GM21619 (cell line): ENCODE measurements around the gene SPDYE2.
"Not testable (repeated sequence)": the region's sequence is repeated elsewhere in the genome, so short reads cannot be mapped to it uniquely, and the experiment has no call there.

Experiments
- ATAC-seq: cut with Tn5 transposase; IDR thresholded peaks from one replicate; pipeline ENCODE4 v1.9.1; 2021; ENCODE audit not compliant: unreplicated experiment

Gene SPDYE2

DNA sequence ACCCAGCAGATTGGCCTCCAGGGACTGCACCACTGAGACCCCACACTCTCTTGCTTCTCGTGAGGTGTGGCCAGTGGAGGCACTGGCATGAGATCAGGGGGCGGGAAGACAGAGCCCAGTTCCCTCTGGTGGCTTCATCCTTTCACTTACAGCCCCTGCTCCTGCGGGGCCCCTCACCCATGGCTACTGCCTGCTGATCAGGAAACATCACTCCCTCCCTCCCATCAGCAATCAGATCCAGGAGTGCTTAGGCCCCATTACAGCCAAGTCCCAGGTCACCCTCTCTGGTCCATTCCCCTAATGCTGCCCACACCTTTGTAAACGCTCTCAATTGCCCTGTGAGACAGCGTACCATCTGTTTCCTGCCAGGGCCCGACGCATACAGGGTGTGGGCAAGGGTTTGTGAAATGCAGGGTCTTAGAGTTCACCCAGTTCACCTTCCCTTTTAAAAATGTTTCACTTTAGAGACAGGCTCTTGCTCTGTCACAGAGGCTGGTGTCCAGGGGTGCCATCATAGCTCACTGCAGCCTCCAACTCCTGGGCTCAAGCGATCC lies 15.9 kb upstream of the SPDYE2 start:
- ATAC-seq = not testable (repeated sequence)

DNA sequence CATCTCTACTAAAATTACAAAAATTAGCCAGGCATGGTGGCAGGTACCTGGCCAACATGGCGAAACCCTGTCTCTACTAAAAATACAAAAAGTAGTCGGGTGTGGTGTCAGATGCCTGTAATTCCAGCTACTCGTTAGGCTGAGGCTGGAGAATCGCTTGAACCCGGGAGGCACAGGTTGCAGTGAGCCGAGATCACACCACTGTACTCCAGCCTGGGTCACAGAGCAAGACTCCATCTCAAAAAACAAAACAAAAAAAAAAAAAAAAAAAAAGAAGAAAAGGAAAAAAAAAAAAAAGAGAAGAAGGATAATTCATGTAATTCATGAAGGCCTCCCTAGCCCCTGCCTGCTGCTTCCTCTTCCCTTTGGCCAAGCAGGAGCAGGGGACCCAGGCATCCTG lies 10.4 kb upstream of the SPDYE2 start:
- ATAC-seq = not testable (repeated sequence)

DNA sequence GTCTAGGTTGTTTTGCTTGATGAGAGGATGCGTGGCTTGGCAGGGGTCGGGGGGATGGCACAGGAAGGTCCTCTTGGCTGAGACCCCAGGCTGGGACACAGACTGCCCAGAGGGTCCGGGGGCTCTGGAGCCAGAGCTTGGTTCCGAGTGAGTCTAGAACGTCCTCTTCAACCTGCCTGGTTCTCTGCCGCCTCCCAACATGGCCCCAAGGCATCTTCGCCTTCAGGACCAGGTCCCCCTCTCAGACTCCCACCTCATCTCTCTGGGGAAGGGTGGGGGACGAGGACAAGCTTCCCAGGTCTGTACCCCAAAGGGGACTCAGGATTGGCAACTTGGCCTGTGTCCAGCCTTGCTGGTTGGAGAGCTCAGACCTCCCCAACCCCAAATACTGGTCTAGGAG lies 8.9 kb upstream of the SPDYE2 start:
- not testable (repeated sequence) for ATAC-seq

DNA sequence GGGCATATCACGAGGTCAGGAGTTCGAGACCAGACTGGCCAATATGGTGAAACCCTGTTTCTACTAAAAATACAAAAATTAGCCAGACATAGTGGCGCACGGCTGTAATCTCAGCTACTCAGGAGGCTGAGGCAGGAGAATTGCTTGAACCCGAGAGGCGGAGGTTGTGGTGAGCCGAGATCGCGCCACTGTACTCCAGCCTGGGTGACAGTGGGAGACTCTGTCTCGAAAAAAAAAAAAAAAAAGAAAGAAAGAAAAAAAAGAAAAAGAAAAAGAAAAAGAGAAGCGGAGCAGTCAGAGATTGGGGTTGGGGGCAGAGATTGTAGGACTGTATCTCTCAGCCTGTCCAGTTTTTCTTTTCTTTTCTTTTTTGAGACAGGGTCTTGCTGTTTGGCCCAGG lies 8.3 kb upstream of the SPDYE2 start:
- ATAC-seq = not testable (repeated sequence)

GRCh38 chr7:102543596-102543995 lies 7.4 kb upstream of the SPDYE2 start, which contains the start of gene UPK3BL2:
Gene UPK3BL2, minus strand, starts transcription at chr7:102543696. Its CDS starts 60 bp downstream, at chr7:102543636.
- ATAC-seq = not testable (repeated sequence)

DNA sequence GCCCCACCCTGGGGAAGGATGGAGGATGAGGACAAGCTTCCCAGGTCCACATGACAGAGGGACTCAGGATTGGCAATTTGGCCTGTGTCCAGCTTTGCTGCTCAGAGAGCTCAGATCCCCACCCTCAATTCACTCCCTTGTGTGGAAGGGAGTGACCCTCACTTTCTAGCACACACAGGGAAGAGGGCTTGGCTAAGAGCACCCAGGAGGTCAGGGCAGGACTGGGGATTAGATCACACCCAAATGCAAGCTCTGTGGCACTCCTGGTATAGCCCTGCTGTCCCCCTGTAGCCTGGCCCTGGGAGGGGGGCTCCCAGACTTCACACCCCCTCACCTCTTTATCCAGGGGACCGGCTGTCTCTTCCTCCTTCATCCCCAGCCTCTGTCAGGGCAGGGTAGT lies 6.7 kb upstream of the SPDYE2 start:
- ATAC-seq = not testable (repeated sequence)

DNA sequence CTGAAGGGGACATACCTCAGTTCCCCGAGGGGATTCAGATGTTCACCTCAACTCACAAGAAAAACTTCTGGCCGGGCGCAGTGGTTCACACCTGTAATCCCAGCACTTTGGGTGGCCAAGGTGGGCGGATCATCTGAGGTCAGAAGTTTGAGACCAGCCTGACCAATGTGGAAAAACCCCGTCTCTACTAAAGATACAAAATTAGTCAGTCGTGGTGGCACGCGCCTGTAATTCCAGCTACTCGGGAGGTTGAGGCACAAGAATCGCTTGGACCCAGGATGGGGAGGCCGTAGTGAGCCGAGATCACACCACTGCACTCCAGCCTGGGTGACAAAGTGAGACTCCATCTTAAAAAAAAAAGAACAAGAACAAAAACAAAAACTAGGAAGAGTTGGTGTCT lies 5.7 kb upstream of the SPDYE2 start:
- not testable (repeated sequence) for ATAC-seq

DNA sequence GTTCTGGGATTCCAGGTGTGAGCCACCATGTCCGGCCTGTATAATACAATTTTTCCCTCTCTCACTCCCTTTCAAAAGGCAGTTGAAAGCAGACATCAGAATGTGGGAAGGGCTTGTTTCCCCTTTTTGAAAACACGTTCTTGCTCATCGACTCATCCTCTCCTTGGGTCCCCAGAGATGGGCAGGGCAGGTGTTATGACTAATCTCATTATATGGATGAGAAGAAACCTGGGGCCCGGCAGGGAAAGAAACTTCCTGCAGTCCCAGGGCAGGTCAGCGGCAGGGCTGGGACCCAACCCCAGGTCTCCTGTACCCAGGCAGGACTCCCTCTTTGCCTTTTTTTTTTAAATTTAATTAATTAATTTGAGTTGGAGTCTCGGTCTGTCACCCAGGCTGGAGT lies 4.7 kb upstream of the SPDYE2 start:
- peak; percentile 70 for ATAC-seq

- not testable (repeated sequence) for ATAC-seq
These were observed 17.6 kb downstream of the SPDYE2 start for GRCh38 chr7:102568620-102569019.

GRCh38 chr7:102572261-102573239 lies 21.5 kb downstream of the SPDYE2 start, which contains the start of gene POLR2J3:
Gene POLR2J3, minus strand, starts transcription at chr7:102572583. Its CDS starts 62 bp downstream, at chr7:102572521.
- ATAC-seq = peak; percentile 90

DNA sequence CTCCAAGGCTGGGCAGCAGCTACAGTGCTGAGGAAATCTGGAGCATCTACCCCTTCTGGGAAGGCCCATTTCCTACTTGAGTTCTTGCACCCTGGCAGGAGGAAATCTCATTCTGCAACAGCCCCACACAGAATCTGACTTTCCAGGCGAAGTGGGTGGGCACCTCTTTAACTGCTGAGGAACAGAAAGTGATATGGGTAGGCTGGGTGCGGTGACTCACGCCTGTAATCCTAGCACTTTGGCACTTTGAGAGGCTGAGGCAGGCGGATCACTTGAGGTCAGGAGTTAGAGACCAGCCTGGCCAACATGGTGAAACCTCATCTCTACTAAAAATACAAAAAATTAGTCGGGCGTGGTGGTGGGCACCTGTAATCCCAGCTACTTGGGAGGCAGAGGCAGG lies 23.6 kb downstream of the SPDYE2 start:
- ATAC-seq = not testable (repeated sequence)

- ATAC-seq = not testable (repeated sequence)
These were observed 25.3 kb downstream of the SPDYE2 start for GRCh38 chr7:102576363-102576762.

GRCh38 chr7:102577315-102578240 lies 26.6 kb downstream of the SPDYE2 start:
- ATAC-seq = not testable (repeated sequence)

DNA sequence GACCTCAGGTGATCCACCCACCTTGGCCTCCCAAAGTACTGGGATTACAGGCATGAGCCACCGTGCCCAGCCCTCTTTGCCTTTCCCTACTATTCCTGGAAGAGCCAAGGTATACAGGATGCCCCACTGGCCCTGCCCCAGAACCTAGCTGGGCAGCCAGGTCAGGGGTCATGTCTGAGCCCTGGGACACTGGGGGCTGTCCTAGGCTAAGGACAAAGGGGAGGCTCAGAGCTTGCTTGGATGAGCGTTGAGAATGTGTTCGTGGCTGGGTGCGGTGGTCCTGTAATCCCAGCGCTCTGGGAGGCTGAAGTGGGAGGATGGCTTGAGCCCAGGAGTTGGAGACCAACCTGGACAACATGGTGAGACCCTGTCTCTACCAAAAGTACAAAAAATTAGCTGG lies 27.5 kb downstream of the SPDYE2 start:
- not testable (repeated sequence) for ATAC-seq

DNA sequence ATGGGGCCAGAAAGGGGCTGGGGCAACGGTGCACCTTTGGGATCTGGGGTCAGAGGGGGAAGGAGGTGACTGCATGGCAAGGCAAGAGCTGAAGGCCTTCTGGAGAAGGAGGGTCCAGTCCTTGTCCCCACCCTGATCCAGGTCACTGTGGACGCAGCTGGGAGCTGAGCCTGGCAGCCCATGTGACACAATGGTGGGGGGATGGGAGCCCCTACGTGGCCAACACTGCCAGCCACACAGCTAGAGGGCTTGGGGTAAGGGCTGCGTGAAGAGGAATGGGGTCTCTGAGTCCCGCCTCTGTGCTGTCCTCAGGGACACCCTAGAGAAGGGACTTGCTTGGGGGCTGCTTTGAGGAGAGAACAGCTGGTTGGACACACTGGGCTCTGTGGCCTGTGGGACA lies 30.7 kb downstream of the SPDYE2 start:
- ATAC-seq = not testable (repeated sequence)

GRCh38 chr7:102583495-102583894 lies 32.5 kb downstream of the SPDYE2 start:
- ATAC-seq = not testable (repeated sequence)

DNA sequence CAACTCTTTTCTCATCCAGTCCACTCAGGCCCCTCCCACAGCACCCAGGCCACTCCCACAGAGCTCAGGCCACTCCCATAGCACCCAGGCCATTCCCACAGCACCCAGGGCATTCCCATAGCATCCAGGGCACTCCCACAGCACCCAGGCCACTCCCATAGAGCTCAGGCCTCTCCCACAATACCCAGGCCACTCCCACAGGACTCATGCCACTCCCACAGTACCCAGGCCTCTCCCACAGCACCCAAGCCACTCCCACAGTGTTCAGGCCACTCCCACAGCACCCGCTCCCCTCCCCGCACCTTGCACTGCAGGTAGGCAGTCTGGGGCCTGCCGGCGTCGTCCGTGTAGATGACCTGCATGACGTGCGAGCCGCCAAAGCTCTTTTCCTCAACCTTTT lies 38.8 kb downstream of the SPDYE2 start:
- not testable (repeated sequence) for ATAC-seq

DNA sequence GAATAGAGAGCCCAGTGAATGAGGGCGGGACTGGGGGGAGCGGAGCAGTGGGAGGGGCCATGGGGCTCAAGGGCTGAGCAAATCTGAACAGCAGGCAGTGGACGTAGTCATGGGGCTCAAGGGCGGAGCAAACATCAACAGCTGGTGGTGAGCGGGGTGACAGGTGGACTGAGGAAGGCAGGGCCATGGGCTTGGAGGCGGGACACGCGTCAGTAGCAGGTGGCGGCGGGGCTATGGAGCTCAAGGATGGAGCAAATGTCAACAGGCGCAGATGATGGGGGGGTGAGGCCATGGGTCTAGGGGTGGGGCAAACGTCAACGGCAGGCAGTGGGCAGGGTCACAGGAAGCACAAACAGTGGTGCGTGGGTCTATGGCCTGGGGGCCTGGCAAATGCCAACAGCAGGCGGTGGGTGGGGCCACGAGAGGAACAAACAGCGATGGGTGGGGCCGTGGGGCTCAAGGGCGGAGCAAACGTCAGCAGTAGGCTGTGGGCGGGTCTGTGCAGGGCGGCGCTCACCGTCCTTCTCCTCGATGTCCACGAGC lies 41.5 kb downstream of the SPDYE2 start:
- peak; percentile 73 for ATAC-seq

- ATAC-seq = peak; percentile 61
These were observed 42.8 kb downstream of the SPDYE2 start for GRCh38 chr7:102593637-102594334.

DNA sequence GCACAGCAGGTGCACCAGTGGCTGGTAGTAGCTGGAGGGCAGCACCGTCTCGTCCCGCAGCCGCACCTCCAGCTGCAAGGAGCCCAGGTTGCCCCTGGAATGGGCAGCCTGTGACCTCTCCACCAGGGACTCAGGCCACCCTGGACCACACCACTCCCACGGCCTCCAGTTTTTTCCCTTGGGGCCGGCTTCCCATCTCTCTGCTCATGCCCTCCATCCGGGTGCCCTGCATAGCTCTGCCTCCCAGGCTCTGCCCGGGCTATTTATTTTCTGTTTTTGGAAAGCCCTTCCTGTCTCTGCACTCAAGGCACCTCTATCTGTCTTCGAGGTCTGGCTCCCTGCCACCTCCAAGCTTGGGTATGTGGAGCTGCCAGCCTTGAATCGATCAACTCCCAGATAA lies 45.0 kb downstream of the SPDYE2 start:
- not testable (repeated sequence) for ATAC-seq
